Thyroid gland (tissue), 4 donors: ENCODE results near the gene ZFHX2.

Source experiments
- POLR2A ChIP-seq, 2 donors: fragments of 450-650 bp; IDR thresholded peaks; one replicate each; pipeline ENCODE4 v1.6.1; 2017; ENCODE audit warnings: antibody characterized with exemption in 2 of 2, mild to moderate bottlenecking in 2 of 2, moderate library complexity in 1 of 2
- TF ChIP-seq, protein P1 (sequence below), 6 experiments: fragments of 200-600 bp in 3 of 6; fragments of 450-650 bp in 3 of 6; sonication (generic) in 3 of 6; IDR thresholded peaks; one replicate each; pipeline ENCODE4 v1.5.1; 2016 to 2019; ENCODE audit warnings: antibody characterized with exemption in 6 of 6, mild to moderate bottlenecking in 2 of 6, inconsistent platforms in 1 of 6, moderate library complexity in 1 of 6

DNA sequence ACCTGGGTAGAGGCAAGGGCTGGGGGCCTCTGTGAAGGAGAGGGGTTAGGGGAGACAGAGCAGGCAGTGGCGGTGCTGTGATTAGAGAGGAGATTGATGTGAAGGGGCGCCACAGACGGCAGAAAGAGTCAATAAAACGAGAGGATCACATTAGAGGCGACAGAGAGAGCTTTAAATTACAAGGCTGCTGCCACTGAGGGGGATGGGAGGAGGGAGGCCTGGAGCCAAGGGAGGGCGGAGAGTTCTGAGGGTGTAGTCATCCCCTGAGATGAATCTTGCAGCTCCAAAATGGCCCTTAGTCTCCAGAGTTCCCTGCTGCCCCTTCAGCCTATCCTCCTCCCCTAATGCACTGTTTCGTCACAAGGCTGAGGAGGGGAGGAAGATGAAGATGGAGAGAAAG lies 12.8 kb downstream of the ZFHX2 start:
- TF ChIP-seq, protein P1, sequence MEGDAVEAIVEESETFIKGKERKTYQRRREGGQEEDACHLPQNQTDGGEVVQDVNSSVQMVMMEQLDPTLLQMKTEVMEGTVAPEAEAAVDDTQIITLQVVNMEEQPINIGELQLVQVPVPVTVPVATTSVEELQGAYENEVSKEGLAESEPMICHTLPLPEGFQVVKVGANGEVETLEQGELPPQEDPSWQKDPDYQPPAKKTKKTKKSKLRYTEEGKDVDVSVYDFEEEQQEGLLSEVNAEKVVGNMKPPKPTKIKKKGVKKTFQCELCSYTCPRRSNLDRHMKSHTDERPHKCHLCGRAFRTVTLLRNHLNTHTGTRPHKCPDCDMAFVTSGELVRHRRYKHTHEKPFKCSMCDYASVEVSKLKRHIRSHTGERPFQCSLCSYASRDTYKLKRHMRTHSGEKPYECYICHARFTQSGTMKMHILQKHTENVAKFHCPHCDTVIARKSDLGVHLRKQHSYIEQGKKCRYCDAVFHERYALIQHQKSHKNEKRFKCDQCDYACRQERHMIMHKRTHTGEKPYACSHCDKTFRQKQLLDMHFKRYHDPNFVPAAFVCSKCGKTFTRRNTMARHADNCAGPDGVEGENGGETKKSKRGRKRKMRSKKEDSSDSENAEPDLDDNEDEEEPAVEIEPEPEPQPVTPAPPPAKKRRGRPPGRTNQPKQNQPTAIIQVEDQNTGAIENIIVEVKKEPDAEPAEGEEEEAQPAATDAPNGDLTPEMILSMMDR (IDR thresholded peaks at IDR 0.05): no peak
- no peak for TF ChIP-seq POLR2A (IDR thresholded peaks at IDR 0.05)
